HCT116 (cell line): Measurements from ENCODE around the gene TNFAIP2. TPM values are rescaled to one million over a fixed set of nuclear protein-coding genes. Genes with fewer than 3 reads are reported as not detected.
"Not testable (repeated sequence)": the region's sequence is repeated elsewhere in the genome, so short reads cannot be mapped to it uniquely, and the experiment has no call there.

ENCODE experiments used
- ATAC-seq: fragments of 200-7000 bp; cut with Tn5 transposase; 2 replicates; pipeline ENCODE4 v1.9.1; 2020; ENCODE audit warnings: mild to moderate bottlenecking, moderate library complexity
- BruUV-seq: library from RNA; stranded (reverse); fragments of 400-500 nt; replicated peaks from 2 replicates; lab custom pipeline; 2021; lab: Mats Ljungman, UMichigan
- CTCF ChIA-PET: fragments of 300-600 bp; sonication (Branson Sonifier 250); formaldehyde crosslinking; loops from one replicate; lab custom pipeline; 2021; ENCODE audit warnings: antibody characterized with exemption; lab: Charles Lee
- POLR2A ChIA-PET: fragments of 300-600, 350-600 bp; sonication (Branson Sonifier 250); formaldehyde crosslinking; loops from one replicate; lab custom pipeline; 2021; ENCODE audit warnings: antibody characterized with exemption; lab: Charles Lee
- RAD21 ChIA-PET, 2 experiments: fragments of 300-600 bp; sonication (Branson Sonifier 250); formaldehyde crosslinking; loops; one replicate each; lab custom pipeline; 2023; ENCODE audit warnings: low total read pairs in 2 of 2; ENCODE audit not compliant: uncharacterized antibody in 2 of 2, unreplicated experiment in 2 of 2, low non-redundant PET in 1 of 2; lab: Charles Lee
- DNase-seq: peaks from one replicate; pipeline ENCODE4 v3.0.0-alpha.2; 2010; ENCODE audit warnings: low read depth, low spot score
- H2AFZ ChIP-seq: fragments of 200-600 bp; shearing (Covaris generic), sonication (generic); 2 replicates; pipeline ENCODE4 v1.6.1; 2017; ENCODE audit warnings: low read depth, mixed run types, mixed read lengths, antibody characterized with exemption, low read length; ENCODE audit not compliant: poor library complexity, severe bottlenecking
- H3K27ac ChIP-seq: 2 replicates; pipeline ENCODE4 v1.5.1; 2012; ENCODE audit warnings: low read depth, low read length
- H3K27me3 ChIP-seq: fragments of 200-600 bp; sonication (generic); 2 replicates; pipeline ENCODE4 v1.6.1; 2016; ENCODE audit warnings: mixed run types, low read length, mixed read lengths; ENCODE audit not compliant: insufficient read depth
- H3K36me3 ChIP-seq, 2 experiments: fragments of 200-500 bp in 1 of 2; fragments of 200-600 bp in 1 of 2; sonication (Bioruptor generic) in 1 of 2; sonication (generic) in 1 of 2; 2 replicates each; pipeline versions ENCODE4 v1.5.1 to v1.6.1; 2014 to 2016; ENCODE audit warnings: low read length in 2 of 2, inconsistent platforms in 1 of 2, mixed read lengths in 1 of 2, mixed run types in 1 of 2; ENCODE audit not compliant: insufficient read depth in 2 of 2, control insufficient read depth in 1 of 2
- H3K4me1 ChIP-seq, 2 experiments: fragments of 200-600 bp in 1 of 2; sonication (generic) in 1 of 2; 2 replicates each; pipeline versions ENCODE4 v1.5.1 to v1.6.1; 2012 to 2017; ENCODE audit warnings: low read length in 2 of 2, inconsistent platforms in 1 of 2, mild to moderate bottlenecking in 1 of 2, mixed read lengths in 1 of 2, mixed run types in 1 of 2, moderate library complexity in 1 of 2; ENCODE audit not compliant: insufficient read depth in 2 of 2, control insufficient read depth in 1 of 2
- H3K4me2 ChIP-seq: fragments of 200-600 bp; sonication (generic); 2 replicates; pipeline ENCODE4 v1.6.1; 2017; ENCODE audit warnings: mixed run types, low read length, mixed read lengths
- H3K4me3 ChIP-seq, 2 experiments: fragments of 200-600 bp in 1 of 2; sonication (generic) in 1 of 2; replicated peaks in 1 of 2; 2 replicates each; pipeline ENCODE4 v1.5.1; 2011 to 2016; ENCODE audit warnings: low read length in 2 of 2, control low read depth in 1 of 2, low read depth in 1 of 2, mild to moderate bottlenecking in 1 of 2, mixed read lengths in 1 of 2, mixed run types in 1 of 2
- H3K79me2 ChIP-seq: fragments of 200-600 bp; sonication (generic); 2 replicates; pipeline ENCODE4 v1.6.1; 2017; ENCODE audit warnings: mild to moderate bottlenecking, mixed run types, low read length, moderate library complexity, mixed read lengths; ENCODE audit not compliant: insufficient read depth
- H3K9ac ChIP-seq: fragments of 200-600 bp; sonication (generic); 2 replicates; pipeline ENCODE4 v1.6.1; 2016; ENCODE audit warnings: low read length, mixed read lengths
- H3K9me2 ChIP-seq: fragments of 200-600 bp; sonication (generic), shearing (Covaris generic); 2 replicates; pipeline ENCODE4 v1.6.1; 2017; ENCODE audit warnings: mixed run types, mild to moderate bottlenecking, moderate library complexity; ENCODE audit not compliant: insufficient read depth
- H3K9me3 ChIP-seq, 2 experiments: fragments of 200-500 bp in 1 of 2; fragments of 200-600 bp in 1 of 2; sonication (Bioruptor generic) in 1 of 2; sonication (generic) in 1 of 2; 2 replicates each; pipeline ENCODE4 v1.6.1; 2014 to 2017; ENCODE audit warnings: low read length in 2 of 2, mixed read lengths in 2 of 2, inconsistent platforms in 1 of 2, low read depth in 1 of 2, mild to moderate bottlenecking in 1 of 2, mixed run types in 1 of 2, moderate library complexity in 1 of 2; ENCODE audit not compliant: control insufficient read depth in 1 of 2, insufficient read depth in 1 of 2
- H4K20me1 ChIP-seq: fragments of 200-600 bp; sonication (generic), shearing (Covaris generic); 2 replicates; pipeline ENCODE4 v1.6.1; 2017; ENCODE audit warnings: mixed run types, mild to moderate bottlenecking, moderate library complexity; ENCODE audit not compliant: insufficient read depth
- CBX3 ChIP-seq: IDR thresholded peaks from 2 replicates; pipeline ENCODE4 v1.6.1; 2012; ENCODE audit warnings: low read depth
- CEBPB ChIP-seq: IDR thresholded peaks from 2 replicates; pipeline ENCODE4 v1.6.1; 2012; ENCODE audit warnings: low read depth
- CTCF ChIP-seq, 3 experiments: fragments of 200-600 bp in 1 of 3; sonication (generic) in 1 of 3; IDR thresholded peaks in 2 of 3; conservative IDR thresholded peaks in 1 of 3; 2 replicates each; pipeline ENCODE4 v1.5.1; 2012 to 2017; ENCODE audit warnings: low read depth in 2 of 3, low read length in 2 of 3, antibody characterized with exemption in 1 of 3, borderline replicate concordance in 1 of 3, control low read depth in 1 of 3, mild to moderate bottlenecking in 1 of 3, mixed read lengths in 1 of 3, mixed run types in 1 of 3, moderate library complexity in 1 of 3; ENCODE audit not compliant: insufficient read depth in 1 of 3
- EGR1 ChIP-seq: IDR thresholded peaks from 2 replicates; pipeline ENCODE4 v1.6.1; 2012; ENCODE audit warnings: low read depth
- ELF1 ChIP-seq: IDR thresholded peaks from 2 replicates; pipeline ENCODE4 v1.6.1; 2012; ENCODE audit warnings: low read depth, borderline replicate concordance
- EZH2 ChIP-seq: fragments of 200-600 bp; sonication (generic); IDR thresholded peaks from 2 replicates; pipeline ENCODE4 v1.6.1; 2017; ENCODE audit warnings: antibody characterized with exemption, mixed run types
- EZH2phosphoT487 ChIP-seq: fragments of 200-600 bp; IDR thresholded peaks from 2 replicates; pipeline ENCODE4 v1.6.1; 2018; ENCODE audit warnings: antibody characterized with exemption, borderline replicate concordance
- FOSL1 ChIP-seq: IDR thresholded peaks from 2 replicates; pipeline ENCODE4 v1.6.1; 2012; ENCODE audit warnings: low read depth
- MAX ChIP-seq: IDR thresholded peaks from 2 replicates; pipeline ENCODE4 v1.6.1; 2012
- POLR2A ChIP-seq: IDR thresholded peaks from 2 replicates; pipeline ENCODE4 v1.7.0; 2011; ENCODE audit warnings: borderline replicate concordance; ENCODE audit not compliant: insufficient read depth, insufficient read length; ENCODE audit errors: extremely low read depth
- POLR2AphosphoS5 ChIP-seq: IDR thresholded peaks from 2 replicates; pipeline ENCODE4 v1.6.1; 2011; ENCODE audit warnings: mild to moderate bottlenecking, low read depth, low read length, moderate library complexity
- RAD21 ChIP-seq: IDR thresholded peaks from 2 replicates; pipeline ENCODE4 v1.6.1; 2012; ENCODE audit warnings: low read depth, mild to moderate bottlenecking
- SIN3A ChIP-seq: IDR thresholded peaks from 2 replicates; pipeline ENCODE4 v1.6.1; 2012; ENCODE audit warnings: low read depth
- SP1 ChIP-seq: IDR thresholded peaks from 2 replicates; pipeline ENCODE4 v1.6.1; 2012; ENCODE audit warnings: low read depth
- SRF ChIP-seq: IDR thresholded peaks from 2 replicates; pipeline ENCODE4 v1.6.1; 2012; ENCODE audit warnings: low read depth
- TCF7L2 ChIP-seq: IDR thresholded peaks from 2 replicates; pipeline ENCODE4 v1.7.0; 2011; ENCODE audit warnings: borderline replicate concordance, inconsistent platforms; ENCODE audit not compliant: insufficient read depth, insufficient read length; ENCODE audit errors: extremely low read depth
- YY1 ChIP-seq: IDR thresholded peaks from 2 replicates; pipeline ENCODE4 v1.6.1; 2011; ENCODE audit warnings: low read length, low read depth, moderate library complexity, mild to moderate bottlenecking; ENCODE audit not compliant: insufficient replicate concordance; ENCODE audit errors: extremely low read depth
- ZFX ChIP-seq: fragments of 450-650 bp; IDR thresholded peaks from 2 replicates; pipeline ENCODE4 v1.6.1; 2017
- intact Hi-C: fragments of 100-400 bp; cut with micrococcal nuclease; formaldehyde crosslinking; loops from 2 replicates; pipeline ENCODE4 v1.10.0; 2022
- total RNA-seq: library from RNA; stranded (reverse); gene quantifications from one replicate; pipeline ENCODE4 v1.2.1, GENCODE V29; 2021; ENCODE audit not compliant: unreplicated experiment

TNFAIP2 gene
- total RNA-seq, 1 experiment from 2014 or later = 74.8 TPM

GRCh38 chr14:103151270-103151945 lies 28.1 kb downstream of the TNFAIP2 start (continued):
- TF ChIP-seq EZH2phosphoT487 (no peak), TCF7L2 (no peak), SIN3A (no peak), ZFX (no peak), SRF (no peak), FOSL1 (no peak), RAD21 (no peak), YY1 (no peak)

DNA sequence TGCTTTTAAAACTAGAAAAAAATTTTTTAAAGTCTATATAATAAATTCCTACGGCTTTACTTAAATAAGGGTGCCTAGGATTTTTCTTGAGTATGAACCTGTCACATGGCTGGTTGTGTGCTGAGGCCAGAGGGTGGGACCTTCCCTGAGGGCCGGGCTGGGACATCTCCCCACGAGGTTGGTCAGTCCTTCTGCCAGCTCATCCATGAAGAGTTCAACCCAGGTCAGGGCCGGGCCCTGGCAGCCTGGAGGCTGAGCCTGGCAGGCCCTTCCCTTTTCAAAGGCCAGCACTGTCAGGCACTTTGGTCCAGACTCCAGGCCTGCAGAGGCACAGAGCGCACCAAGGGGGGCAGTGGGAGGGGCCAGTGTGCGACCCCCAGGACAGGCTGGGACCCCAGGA lies 31.7 kb downstream of the TNFAIP2 start:
- RAD21 ChIA-PET = no interaction called here
- DNase-seq (peak; percentile 61), ATAC-seq (peak; percentile 99)
- no TSS peak for BruUV-seq
- POLR2A ChIA-PET = interaction anchor here (0.6 kb wide), 1 partner anchor 26 kb away, joined by 3 read pairs; no protein-coding TSS in a partner anchor
- intact Hi-C loops = no loop called here
- H3K79me2 ChIP-seq = no peaks in the 10 kb centered on the region
- no peaks in the 10 kb centered on the region for H3K9me3 ChIP-seq
- TF ChIP-seq POLR2AphosphoS5 (peak; percentile 23; the same call in 1 of the 2 replicates), CBX3 (no peak), SP1 (peak; percentile 18; the same call in 1 of the 2 replicates), CTCF (IDR thresholded peaks at IDR 0.05 in 2 of 3, conservative IDR thresholded peaks at IDR 0.05 in 1 of 3; ENCODE audit: borderline replicate concordance in 1 of 3, insufficient read depth in 1 of 3, low read depth in 2 of 3, low read length in 2 of 3) (no peak), POLR2A (no peak), ZFX (no peak), EZH2 (no peak), EZH2phosphoT487 (no peak), MAX (peak; percentile 59; the same call in 1 of the 2 replicates), FOSL1 (no peak), SRF (no peak), ELF1 (no peak), CEBPB (no peak), EGR1 (no peak)
- H2AFZ ChIP-seq = peak overlapping the region; percentile 79
- no peaks in the 10 kb centered on the region for H3K9me2 ChIP-seq
- no peaks in the 10 kb centered on the region for H3K27me3 ChIP-seq
- peak overlapping the region; percentile 39; the same call in 1 of the 2 replicates for H3K9ac ChIP-seq
- peaks cover 14 to 25% of the 10 kb centered on the region in 2 experiments for H3K4me1 ChIP-seq
- H3K36me3 ChIP-seq = no peaks in the 10 kb centered on the region
- H3K4me2 ChIP-seq = peak overlapping the region; percentile 64
- CTCF ChIA-PET = no interaction called here
- H3K27ac ChIP-seq = peak overlapping the region; percentile 25; the same call in 1 of the 2 replicates
- H3K4me3 ChIP-seq = peak overlapping the region in 1 of 2 experiments; percentile 15; a peak in 1 of 4 replicates
- no peaks in the 10 kb centered on the region for H4K20me1 ChIP-seq

DNA sequence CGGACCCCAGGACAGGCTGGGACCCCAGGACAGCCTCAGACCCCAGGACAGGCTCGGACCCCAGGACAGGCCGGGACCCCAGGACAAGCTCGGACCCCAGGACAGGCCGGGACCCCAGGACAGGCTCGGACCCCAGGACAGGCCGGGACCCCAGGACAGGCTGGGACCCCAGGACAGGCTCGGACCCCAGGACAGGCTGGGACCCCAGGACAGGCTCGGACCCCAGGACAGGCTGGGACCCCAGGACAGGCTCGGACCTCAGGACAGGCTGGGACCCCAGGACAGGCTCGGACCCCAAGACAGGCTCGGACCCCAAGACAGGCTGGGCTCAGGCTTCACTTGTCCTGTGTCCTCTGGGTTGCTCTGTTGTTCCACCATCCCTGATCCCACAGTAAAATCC lies 32.2 kb downstream of the TNFAIP2 start:
- H2AFZ ChIP-seq, ATAC-seq, H3K9me2 ChIP-seq, H3K27me3 ChIP-seq, H3K36me3 ChIP-seq, H4K20me1 ChIP-seq, H3K79me2 ChIP-seq, DNase-seq, BruUV-seq, H3K9me3 ChIP-seq, RAD21 ChIA-PET, CTCF ChIA-PET, intact Hi-C loops: not testable (repeated sequence)
- peak overlapping the region; percentile 39; the same call in 1 of the 2 replicates for H3K9ac ChIP-seq
- peaks cover 16 to 28% of the 10 kb centered on the region in 2 experiments for H3K4me1 ChIP-seq
- POLR2A ChIA-PET = interaction anchor here (0.6 kb wide), 1 partner anchor 25 kb away, joined by 3 read pairs; no protein-coding TSS in a partner anchor
- peak overlapping the region; percentile 25; the same call in 1 of the 2 replicates for H3K27ac ChIP-seq
- peak overlapping the region; percentile 64 for H3K4me2 ChIP-seq
- H3K4me3 ChIP-seq = peak overlapping the region in 1 of 2 experiments; percentile 15; a peak in 1 of 4 replicates
